ENCODE measurements around the gene TOGARAM2.

GRCh38 chr2:28952836-28953211 lies 28.3 kb upstream of the TOGARAM2 start:
- TF ChIP-seq YY1 (IDR thresholded peaks at IDR 0.05; ENCODE audit: low read depth, low read length) (no peak), JUND (IDR thresholded peaks at IDR 0.05; ENCODE audit: low read depth, low read length) (no peak), CTCF (IDR thresholded peaks at IDR 0.05 in 2 of 3, conservative IDR thresholded peaks at IDR 0.05 in 1 of 3; ENCODE audit: control insufficient read depth in 2 of 3, extremely low read depth in 1 of 3, insufficient read depth in 1 of 3, low read depth in 3 of 3, low read length in 3 of 3) (peak in 1 of 3 experiments; percentile 34; a peak in 1 of 6 replicates), POLR2A (IDR thresholded peaks at IDR 0.05; ENCODE audit: low read depth, low read length) (no peak), ZNF274 (IDR thresholded peaks at IDR 0.05; ENCODE audit: insufficient read depth, insufficient read length) (no peak), POLR2AphosphoS5 (IDR thresholded peaks at IDR 0.05; ENCODE audit: low read length) (no peak), PBX3 (IDR thresholded peaks at IDR 0.05; ENCODE audit: insufficient replicate concordance, low read depth, low read length) (no peak)
